ENCODE data around the gene SAP25.
A peak's percentile ranks its signal among the peaks of the same experiment; 100 is the strongest.

Gene SAP25

GRCh38 chr7:100575746-100576383 is 2.2 kb upstream of the SAP25 start:
- no peaks in the 10 kb centered on the region for H3K4me1 ChIP-seq
- H3K9me3 ChIP-seq = no peaks in the 10 kb centered on the region
- no peak overlapping the region for H3K4me3 ChIP-seq
- in situ Hi-C loops (cut with MboI; ENCODE audit: low sequenced_read_pairs) = no loop called here
- H3K36me3 ChIP-seq (replicated peaks) = peaks cover 23% of the 10 kb centered on the region
- no peak for DNase-seq (ENCODE audit: low spot score in 2 of 2)
- H3K27me3 ChIP-seq (ENCODE audit: low read depth) = no peaks in the 10 kb centered on the region

GRCh38 chr7:100575206-100575631 is 1.5 kb upstream of the SAP25 start:
- in situ Hi-C loops (cut with MboI; ENCODE audit: low sequenced_read_pairs) = no loop called here
- Histone ChIP-seq H3K4me3 (no peak overlapping the region), H3K9me3 (no peaks in the 10 kb centered on the region), H3K36me3 (replicated peaks) (peaks cover 19% of the 10 kb centered on the region), H3K4me1 (peaks cover 3% of the 10 kb centered on the region; the same call in 1 of the 2 replicates), H3K27me3 (ENCODE audit: low read depth) (no peaks in the 10 kb centered on the region; the same call in 1 of the 2 replicates)
- DNase-seq (ENCODE audit: low spot score in 2 of 2) = no peak

- Histone ChIP-seq H3K4me3 (no peak overlapping the region), H3K27me3 (ENCODE audit: low read depth) (no peaks in the 10 kb centered on the region; the same call in 1 of the 2 replicates), H3K4me1 (peaks cover 3% of the 10 kb centered on the region; the same call in 1 of the 2 replicates), H3K9me3 (no peaks in the 10 kb centered on the region), H3K36me3 (replicated peaks) (peaks cover 16% of the 10 kb centered on the region)
- in situ Hi-C loops (cut with MboI; ENCODE audit: low sequenced_read_pairs) = no loop called here
- no peak for DNase-seq (ENCODE audit: low spot score in 2 of 2)
Measured at GRCh38 chr7:100574362-100575205, 884 bp upstream of the SAP25 start.

GRCh38 chr7:100572949-100573675 is 588 bp downstream of the SAP25 start:
- Histone ChIP-seq H3K4me3 (no peak overlapping the region), H3K27me3 (ENCODE audit: low read depth) (no peaks in the 10 kb centered on the region; the same call in 1 of the 2 replicates), H3K36me3 (replicated peaks) (peaks cover 13% of the 10 kb centered on the region), H3K4me1 (peaks cover 3% of the 10 kb centered on the region; the same call in 1 of the 2 replicates), H3K9me3 (no peaks in the 10 kb centered on the region)
- in situ Hi-C loops (cut with MboI; ENCODE audit: low sequenced_read_pairs) = no loop called here
- DNase-seq (ENCODE audit: low spot score in 2 of 2) = no peak

GRCh38 chr7:100572281-100572948 is 1.3 kb downstream of the SAP25 start:
- in situ Hi-C loops (cut with MboI; ENCODE audit: low sequenced_read_pairs) = no loop called here
- peaks cover 3% of the 10 kb centered on the region; the same call in 1 of the 2 replicates for H3K4me1 ChIP-seq
- H3K4me3 ChIP-seq = no peak overlapping the region
- DNase-seq (ENCODE audit: low spot score in 2 of 2) = no peak
- no peaks in the 10 kb centered on the region; the same call in 1 of the 2 replicates for H3K27me3 ChIP-seq (ENCODE audit: low read depth)
- peaks cover 8% of the 10 kb centered on the region for H3K36me3 ChIP-seq (replicated peaks)
- H3K9me3 ChIP-seq = no peaks in the 10 kb centered on the region

- no peak overlapping the region for H3K4me3 ChIP-seq
- no peak for DNase-seq (ENCODE audit: low spot score in 2 of 2)
- peaks cover 3% of the 10 kb centered on the region; the same call in 1 of the 2 replicates for H3K4me1 ChIP-seq
- peaks cover 8% of the 10 kb centered on the region for H3K36me3 ChIP-seq (replicated peaks)
- no peaks in the 10 kb centered on the region for H3K9me3 ChIP-seq
- in situ Hi-C loops (cut with MboI; ENCODE audit: low sequenced_read_pairs) = no loop called here
- H3K27me3 ChIP-seq (ENCODE audit: low read depth) = no peaks in the 10 kb centered on the region; the same call in 1 of the 2 replicates
Measured at GRCh38 chr7:100571829-100572116, 1.9 kb downstream of the SAP25 start.

GRCh38 chr7:100570954-100571828 is 2.5 kb downstream of the SAP25 start:
- no peak overlapping the region for H3K4me3 ChIP-seq
- no peaks in the 10 kb centered on the region for H3K9me3 ChIP-seq
- peaks cover 4% of the 10 kb centered on the region for H3K36me3 ChIP-seq (replicated peaks)
- H3K4me1 ChIP-seq = peaks cover 3% of the 10 kb centered on the region; the same call in 1 of the 2 replicates
- DNase-seq (ENCODE audit: low spot score in 2 of 2) = no peak
- no peaks in the 10 kb centered on the region; the same call in 1 of the 2 replicates for H3K27me3 ChIP-seq (ENCODE audit: low read depth)
- in situ Hi-C loops (cut with MboI; ENCODE audit: low sequenced_read_pairs) = no loop called here

- DNase-seq (ENCODE audit: low spot score in 2 of 2) = peak in 1 of 2 experiments; percentile 76
- Histone ChIP-seq H3K4me1 (peaks cover 3% of the 10 kb centered on the region; the same call in 1 of the 2 replicates), H3K36me3 (replicated peaks) (no peaks in the 10 kb centered on the region), H3K4me3 (no peak overlapping the region), H3K9me3 (no peaks in the 10 kb centered on the region), H3K27me3 (ENCODE audit: low read depth) (no peaks in the 10 kb centered on the region; the same call in 1 of the 2 replicates)
- in situ Hi-C loops (cut with MboI; ENCODE audit: low sequenced_read_pairs) = loop anchor here (10.0 kb wide), 1 partner anchor 104 kb away; the partner anchor contains the start of gene SPACDR
Measured at GRCh38 chr7:100568896-100569844, 4.5 kb downstream of the SAP25 start.

GRCh38 chr7:100568176-100568895 is 5.4 kb downstream of the SAP25 start:
- DNase-seq (ENCODE audit: low spot score in 2 of 2) = no peak
- H3K4me3 ChIP-seq = no peak overlapping the region
- H3K36me3 ChIP-seq (replicated peaks) = no peaks in the 10 kb centered on the region
- peaks cover 3% of the 10 kb centered on the region; the same call in 1 of the 2 replicates for H3K4me1 ChIP-seq
- H3K27me3 ChIP-seq (ENCODE audit: low read depth) = no peaks in the 10 kb centered on the region; the same call in 1 of the 2 replicates
- in situ Hi-C loops (cut with MboI; ENCODE audit: low sequenced_read_pairs) = loop anchor here (10.0 kb wide), 1 partner anchor 104 kb away; the partner anchor contains the start of gene SPACDR
- H3K9me3 ChIP-seq = no peaks in the 10 kb centered on the region

GRCh38 chr7:100567751-100568175 is 5.9 kb downstream of the SAP25 start:
- Histone ChIP-seq H3K36me3 (replicated peaks) (0 out of 2 replicates have a peak, but pooled peaks cover 3% of the 10 kb centered on the region), H3K27me3 (ENCODE audit: low read depth) (no peaks in the 10 kb centered on the region; the same call in 1 of the 2 replicates), H3K4me1 (peaks cover 3% of the 10 kb centered on the region; the same call in 1 of the 2 replicates), H3K4me3 (no peak overlapping the region), H3K9me3 (no peaks in the 10 kb centered on the region)
- no peak for DNase-seq (ENCODE audit: low spot score in 2 of 2)
- in situ Hi-C loops (cut with MboI; ENCODE audit: low sequenced_read_pairs) = loop anchor here (10.0 kb wide), 1 partner anchor 103 kb away; the partner anchor contains the start of gene SPACDR
